Tongue (tissue), 2 donors: ENCODE results near the gene UTP18. TPM values are rescaled to one million over a fixed set of nuclear protein-coding genes. Genes with fewer than 3 reads are reported as not detected.
"Not testable (repeated sequence)": the region's sequence is repeated elsewhere in the genome, so short reads cannot be mapped to it uniquely, and the experiment has no call there.

Experiments used
- DNase-seq: peaks from one replicate; pipeline ENCODE4 v3.0.0-alpha.2; 2015
- total RNA-seq: library from RNA; depleted of rRNA; stranded (reverse); fragments of >200 nt; gene quantifications from one replicate; pipeline ENCODE4 v1.2.3, GENCODE V29; 2014

Gene UTP18
- 24.5 TPM for total RNA-seq

DNA sequence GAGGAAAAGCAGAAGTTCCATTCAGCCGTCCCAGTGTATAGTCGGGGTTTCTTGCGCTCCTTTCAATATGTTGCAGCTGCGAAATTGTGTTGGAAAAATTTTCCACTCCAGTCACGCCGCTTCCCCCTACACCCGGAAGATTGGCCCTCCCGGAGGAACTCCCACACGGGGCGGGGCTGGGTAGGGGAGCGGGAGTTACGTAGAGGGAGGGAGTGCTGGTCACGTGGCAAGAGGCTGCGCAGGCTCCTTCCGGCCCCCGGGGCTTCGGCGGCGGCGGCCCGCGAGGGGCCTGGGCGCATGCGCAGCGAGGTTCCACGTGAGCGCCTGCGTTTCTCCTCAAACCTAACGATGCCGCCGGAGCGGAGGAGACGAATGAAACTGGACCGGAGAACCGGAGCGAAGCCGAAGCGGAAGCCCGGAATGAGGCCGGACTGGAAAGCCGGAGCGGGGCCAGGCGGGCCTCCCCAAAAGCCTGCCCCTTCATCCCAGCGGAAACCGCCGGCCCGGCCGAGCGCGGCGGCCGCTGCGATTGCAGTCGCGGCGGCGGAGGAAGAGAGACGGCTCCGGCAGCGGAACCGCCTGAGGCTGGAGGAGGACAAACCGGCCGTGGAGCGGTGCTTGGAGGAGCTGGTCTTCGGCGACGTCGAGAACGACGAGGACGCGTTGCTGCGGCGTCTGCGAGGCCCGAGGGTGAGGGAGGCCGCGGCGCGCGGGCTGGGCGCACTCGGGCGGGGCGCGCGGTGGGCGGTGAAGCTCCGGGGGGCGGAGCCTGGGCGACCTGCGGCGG is at the start of gene UTP18:
UTP18 (plus strand) TSS at position 310 of the 787 bp plus-strand sequence; CDS start at position 349, 39 bp downstream.
- peak; percentile 99 for DNase-seq

DNA sequence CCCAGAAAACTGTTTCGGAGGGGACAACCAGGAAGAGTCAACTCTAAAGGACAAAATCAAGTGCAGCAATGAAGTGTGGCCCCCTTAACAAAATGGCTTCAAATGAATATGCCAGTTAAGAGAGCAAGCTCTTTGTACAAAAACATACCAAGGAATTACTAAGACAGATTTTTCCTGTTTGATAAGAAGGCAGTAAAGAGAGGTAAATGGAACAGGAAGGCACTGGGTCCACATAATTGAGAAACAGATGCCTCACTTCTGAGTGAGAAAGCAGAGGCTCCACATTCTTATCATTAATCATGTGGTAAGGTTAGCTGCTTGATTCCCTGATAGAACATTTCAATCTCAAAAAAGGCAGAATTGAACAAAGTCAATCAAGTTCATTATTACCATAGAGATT is 45.4 kb upstream of the UTP18 start:
- no peak for DNase-seq

DNA sequence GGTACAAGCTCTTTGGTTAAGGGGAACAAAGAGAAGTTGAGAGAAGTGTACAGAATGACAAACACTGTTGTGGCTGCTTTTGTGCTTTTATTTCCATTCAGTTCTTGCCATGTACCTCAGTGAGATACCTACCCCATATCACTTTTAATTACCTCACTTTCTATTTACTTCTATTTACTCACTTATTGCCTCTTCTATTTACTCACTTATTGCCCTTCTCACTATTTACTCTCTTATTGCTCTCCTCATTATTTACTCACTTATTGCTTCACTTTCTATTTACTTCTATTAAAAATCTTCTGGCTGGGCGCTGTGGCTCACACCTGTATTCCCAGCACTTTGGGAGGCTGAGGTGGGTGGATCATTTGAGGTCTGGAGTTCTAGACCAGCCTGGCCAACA is 42.4 kb upstream of the UTP18 start:
- DNase-seq = no peak

DNA sequence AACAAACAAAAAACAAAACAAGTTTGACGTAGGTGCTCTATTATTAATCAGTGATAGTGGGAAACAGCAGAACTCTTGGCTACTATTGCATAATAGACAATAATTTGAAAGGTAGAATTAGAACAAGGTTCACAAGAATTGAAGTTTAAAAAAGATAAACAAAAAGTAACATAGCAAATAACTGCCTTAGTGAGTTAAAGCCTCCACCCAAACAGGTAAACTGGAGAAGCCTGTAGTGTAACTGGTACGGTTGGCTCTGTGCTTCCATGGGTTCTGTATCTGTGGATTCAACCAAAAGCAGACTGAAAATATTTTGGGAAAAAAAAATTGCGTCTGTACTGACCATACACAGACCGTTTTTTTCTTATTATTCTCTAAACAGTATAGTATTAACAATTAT is 39.0 kb upstream of the UTP18 start:
- DNase-seq = no peak

DNA sequence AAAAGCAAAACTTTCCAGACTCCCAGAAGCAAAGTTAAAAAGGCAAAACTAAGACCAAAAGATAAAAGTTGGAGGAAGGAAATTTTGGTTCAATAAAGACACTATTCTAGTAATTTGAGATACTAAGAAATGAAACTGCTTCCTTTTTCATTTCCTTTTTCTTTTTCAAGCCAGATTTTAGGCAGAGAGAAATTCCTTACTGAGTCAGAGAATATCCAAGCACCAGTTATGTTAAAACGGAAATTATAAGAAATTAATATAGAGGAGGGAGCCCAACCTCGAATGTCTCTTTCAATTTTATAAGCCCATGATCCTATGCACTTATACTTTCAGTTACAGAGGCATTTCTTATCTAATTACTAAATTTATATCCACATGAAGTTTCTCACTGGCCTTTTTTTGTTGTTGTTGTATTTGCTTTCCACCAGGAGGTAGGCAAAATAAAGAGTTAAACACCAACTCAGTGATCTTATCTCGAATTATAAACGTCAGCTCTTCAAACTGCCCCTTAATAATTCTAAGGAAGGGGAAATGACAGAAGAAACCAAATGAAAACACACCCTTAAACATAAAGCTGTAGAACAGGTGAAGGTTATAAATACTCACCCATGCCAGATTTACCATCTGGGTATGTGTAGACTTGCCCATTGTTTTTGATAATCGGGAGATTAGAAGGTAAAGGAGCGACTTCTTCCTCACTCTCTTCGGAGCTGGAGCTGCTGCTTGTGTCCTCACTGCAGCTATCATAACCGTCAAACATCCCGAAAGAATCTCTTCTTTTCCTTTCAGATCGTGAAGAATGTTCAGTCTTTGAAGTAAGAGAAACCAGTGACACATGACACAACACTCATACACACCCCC is 35.7 kb upstream of the UTP18 start:
- no peak for DNase-seq

DNA sequence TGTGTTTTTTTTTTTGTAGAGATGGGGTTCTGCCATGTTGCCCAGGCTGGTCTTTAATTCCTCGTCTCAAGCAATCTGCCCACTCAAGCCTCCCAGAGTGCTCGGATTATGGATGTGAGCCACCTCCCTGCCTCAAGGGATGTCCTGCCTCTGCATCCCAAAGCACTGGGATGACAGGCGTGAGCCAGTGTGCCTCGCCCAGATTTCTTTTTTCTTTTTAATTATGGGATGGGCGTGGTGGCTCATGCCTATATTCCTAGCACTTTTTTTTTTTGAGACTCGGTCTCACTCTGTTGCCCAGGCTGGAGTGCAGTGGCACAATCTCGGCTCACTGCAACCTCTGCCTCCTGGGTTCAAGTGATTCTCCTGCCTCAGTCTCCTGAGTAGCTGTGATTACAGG is 34.8 kb upstream of the UTP18 start:
- not testable (repeated sequence) for DNase-seq

DNA sequence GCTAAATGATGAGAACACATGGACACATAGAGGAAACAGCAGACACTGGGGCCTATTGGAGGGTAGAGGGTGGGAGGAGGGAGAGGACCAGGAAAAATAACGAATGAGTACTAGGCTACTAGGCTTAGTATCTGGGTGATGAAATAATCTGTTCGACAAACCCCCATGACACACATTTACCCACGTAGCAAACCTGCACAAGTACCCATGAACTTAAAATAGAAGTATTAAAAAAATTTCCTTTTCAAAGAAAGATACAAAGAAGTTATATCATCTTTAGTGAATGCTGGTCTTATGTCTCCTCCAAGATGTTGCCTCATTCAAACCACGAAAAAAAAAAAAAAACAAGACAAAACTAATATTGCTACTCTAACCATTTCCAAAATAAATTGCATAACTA is 32.2 kb upstream of the UTP18 start:
- DNase-seq = no peak

DNA sequence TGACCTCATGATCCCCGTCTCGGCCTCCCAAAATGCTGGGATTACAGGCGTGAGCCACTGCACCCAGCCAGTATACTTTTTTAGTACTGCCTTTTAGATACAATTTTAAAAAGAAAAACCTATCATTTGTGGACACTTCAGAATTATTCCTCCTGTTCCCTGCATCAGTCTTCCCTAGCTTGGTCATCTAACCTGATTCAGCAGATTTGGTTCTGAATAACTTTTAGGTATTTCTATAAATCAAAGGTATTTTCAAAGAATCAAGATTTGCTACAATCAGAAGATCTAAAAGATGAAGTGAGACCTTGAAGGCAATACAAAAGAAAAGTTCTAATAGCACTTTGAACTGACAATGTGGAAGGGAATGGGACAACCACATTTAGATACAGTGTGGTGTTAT is 30.5 kb upstream of the UTP18 start:
- no peak for DNase-seq

DNA sequence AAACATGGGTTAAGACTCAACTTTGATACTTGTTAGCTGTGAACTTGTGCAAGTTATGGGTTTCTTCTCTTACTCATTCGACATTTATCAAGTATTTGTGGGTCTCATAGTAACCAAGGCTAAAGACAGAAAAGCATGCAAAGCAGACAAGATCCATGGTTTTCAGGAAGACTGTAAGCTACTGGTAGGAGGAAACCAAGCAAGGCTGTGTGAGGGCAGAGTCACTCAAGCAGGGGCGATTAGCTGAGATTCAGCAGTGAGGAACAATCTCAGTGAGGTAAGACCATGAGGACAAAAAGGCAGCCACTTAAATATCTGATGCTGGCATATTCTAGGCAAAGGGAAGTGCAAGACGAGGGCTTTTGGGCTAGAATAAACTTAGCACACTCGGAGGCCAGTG is 30.0 kb upstream of the UTP18 start:
- no peak for DNase-seq

DNA sequence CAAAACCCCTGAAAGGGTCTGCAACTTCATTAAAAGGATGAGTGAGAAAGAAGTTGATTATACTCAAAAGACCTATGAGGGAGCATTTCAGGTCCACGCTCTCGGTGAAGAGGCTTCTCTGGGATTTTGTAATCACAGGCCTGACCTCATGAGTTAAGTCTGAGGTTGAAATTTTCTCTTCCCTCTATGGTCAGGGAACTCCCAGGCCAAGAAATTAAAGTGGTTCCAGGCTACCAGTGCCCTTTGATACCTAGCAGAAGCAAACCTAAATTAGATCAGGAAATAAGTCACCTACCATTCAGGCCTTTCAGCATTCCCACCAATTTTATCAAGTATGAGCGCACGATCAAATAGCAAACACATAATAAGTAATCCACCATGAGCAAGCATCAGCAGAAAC is 28.3 kb upstream of the UTP18 start:
- DNase-seq = no peak

DNA sequence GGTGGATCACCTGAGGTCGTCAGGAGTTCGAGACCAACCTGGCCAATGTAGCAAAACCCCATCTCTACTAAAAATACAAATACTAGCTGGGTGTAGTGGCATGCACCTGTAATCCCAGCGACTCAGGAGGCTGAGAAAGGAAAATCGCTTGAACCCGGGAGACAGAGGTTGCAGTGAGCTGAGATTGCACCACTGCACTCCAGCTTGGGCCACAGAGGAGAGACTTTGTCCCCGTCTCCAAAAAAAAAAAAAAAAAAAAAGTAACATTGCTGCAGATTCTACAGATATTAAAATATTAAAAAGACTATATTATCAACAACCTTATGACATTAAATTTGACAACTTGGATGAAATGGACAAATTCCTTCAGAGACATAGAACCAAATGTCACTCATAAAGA is 26.2 kb upstream of the UTP18 start:
- no peak for DNase-seq

DNA sequence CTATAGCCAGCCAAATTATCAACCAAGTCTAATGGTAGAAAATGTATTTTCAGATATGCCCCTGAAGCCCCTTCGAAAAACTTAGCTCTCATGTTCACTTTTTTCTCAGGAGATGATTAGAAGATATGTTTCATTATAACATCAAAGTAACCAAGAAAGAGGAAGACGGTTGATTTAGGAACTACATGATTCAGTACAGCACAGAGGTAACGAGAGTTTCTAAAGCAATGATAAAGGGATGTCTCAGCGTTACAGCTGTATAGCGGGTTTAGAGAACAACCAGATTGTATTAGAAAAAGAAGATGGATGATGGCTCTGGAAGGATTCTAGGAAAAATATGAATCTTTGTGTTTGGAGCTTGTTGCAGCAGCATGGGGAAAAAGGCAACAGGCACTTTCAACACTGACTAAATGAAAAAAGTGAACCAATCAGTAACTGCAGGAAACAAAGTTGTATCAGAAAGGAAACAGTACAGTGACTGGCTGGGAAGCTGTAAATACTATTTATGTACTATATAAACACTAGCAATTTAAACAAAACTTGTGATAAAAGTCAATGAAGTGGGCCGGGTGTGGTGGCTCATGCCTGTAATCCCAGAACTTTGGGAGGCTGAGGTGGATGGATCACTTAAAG is 22.0 kb upstream of the UTP18 start:
- DNase-seq = no peak

DNA sequence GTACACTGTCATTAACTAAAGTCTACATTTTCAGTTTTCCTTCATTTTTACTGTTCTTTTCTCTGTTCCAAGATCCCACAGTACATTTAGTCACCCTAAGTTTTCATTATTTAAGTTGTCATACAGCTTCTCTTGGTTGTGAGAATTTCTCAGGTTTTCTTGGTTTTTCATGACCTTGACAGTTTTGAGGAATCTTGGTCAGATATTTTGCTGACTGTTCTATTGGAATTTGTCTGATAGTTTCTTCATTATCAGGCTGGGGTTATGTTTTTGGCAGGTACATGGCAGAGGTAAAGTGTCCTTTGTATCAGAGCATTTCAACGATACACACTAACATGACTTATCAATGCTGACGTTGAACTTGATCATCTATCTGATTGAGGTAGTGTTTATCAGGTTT is 20.1 kb upstream of the UTP18 start:
- no peak for DNase-seq

DNA sequence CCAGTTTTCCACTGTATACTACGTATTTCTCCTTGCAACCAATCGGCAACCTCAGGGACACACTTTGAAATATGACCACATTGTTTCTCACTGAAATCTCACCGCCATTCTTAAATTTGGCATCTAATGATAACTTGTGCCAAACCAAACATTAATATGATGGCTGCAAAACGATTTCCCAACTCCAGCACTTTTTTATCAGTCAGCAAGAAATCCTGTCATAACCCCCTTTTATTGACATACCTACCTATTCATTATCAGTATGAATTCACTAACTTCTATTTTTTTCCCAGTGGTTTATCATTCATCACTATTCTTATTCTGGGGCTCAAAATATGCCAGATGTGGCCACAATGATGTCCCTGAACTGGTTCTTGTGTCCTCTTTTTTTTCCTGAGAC is 16.3 kb upstream of the UTP18 start:
- no peak for DNase-seq

DNA sequence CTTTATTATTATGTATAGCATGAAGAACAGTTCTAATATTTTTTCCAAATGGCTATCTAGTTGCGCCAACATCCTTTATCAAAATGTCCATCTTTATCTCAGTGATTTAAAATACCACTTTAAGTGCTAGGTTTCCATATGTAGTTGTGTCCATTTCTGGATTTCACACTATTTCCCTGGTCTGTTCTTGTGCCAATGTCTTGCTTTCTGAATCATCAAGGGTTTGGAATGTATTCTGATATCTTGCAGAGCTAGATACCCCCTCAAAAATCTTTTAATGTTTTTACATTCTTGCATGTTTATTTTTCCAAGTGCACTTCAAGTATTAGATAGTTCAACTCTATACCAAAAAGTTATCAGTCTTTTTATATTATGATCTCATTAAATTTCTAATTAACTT is 14.8 kb upstream of the UTP18 start:
- no peak for DNase-seq

DNA sequence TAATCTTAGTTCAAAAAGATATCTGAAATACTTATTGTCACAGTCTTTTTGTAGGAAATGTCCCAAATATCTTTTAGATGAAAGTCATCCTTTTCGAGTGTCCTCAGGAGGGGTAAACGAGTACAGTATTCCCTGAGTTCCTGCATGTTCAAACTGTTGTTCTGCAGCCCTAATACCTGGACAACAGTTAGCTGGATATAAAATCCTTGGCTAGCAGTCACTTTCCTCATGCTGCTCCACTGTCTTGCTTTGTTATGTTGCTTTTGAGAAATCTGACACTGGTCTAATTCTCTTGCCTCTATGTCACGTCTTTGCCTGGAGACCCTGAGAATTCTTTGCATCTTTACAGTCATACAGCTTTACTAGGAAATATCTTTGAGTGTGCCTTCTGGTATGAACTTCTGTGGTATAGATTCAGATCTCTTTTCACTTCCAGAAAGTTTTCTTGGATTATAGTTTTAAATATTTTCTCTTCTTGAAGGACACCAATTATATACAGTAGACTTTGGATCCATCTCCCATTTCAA is 10.0 kb upstream of the UTP18 start:
- no peak for DNase-seq

DNA sequence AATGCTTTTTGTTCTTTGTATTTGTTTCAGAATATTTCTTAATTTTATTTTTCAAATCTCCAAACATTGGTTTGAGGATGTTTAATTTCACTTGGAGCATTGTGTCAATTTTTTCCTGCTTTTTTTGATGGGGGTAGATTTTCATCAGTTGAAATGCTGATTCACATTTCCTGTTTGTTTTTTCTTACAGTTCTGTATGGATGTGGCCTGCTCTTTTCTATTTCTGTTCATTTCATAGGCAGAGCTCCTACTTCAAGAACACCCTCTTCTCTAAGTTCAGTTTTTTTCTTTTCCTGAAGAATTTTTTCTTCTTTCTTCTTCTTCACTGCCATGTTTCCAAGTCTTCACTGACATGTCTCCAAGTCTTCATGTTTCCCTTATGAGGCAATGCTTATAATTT is 9.3 kb upstream of the UTP18 start:
- no peak for DNase-seq

DNA sequence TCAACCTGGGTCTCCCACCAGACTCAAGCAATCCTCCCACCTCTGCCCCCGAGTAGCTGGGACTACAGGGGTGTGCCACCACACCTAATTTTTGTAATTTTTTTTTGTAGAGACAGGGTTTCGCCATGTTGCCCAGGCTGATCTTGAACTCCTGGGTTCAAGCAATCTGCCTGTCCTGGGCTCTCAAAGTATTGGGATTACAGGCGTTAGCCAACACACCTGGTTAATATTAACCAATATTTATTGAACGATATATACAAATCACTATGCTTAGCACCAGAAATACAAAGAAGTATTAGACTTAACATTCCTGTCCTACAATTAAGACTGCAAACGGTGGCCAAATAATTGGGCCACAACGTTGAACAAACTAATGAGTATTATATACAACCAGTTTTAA is 4.7 kb upstream of the UTP18 start:
- no peak for DNase-seq

DNA sequence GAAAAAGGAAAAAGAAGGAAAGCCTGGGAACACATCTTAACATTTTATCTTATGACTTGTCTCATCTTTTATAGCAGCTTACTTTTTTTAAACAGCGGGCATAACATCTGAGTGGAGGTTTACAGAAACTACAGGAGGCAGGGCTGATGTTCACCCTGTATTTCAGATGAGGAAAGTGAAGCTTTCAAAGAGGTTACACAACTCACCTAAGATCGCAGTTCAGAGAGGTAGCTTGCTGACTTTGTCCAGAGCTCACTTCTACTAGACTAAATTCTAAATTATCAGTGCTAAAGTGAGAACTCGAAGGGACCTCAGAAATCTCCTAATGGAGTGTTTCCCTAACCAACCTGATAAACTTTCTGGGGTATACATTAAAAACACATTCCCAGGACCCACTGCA is 4.2 kb upstream of the UTP18 start:
- DNase-seq = no peak

DNA sequence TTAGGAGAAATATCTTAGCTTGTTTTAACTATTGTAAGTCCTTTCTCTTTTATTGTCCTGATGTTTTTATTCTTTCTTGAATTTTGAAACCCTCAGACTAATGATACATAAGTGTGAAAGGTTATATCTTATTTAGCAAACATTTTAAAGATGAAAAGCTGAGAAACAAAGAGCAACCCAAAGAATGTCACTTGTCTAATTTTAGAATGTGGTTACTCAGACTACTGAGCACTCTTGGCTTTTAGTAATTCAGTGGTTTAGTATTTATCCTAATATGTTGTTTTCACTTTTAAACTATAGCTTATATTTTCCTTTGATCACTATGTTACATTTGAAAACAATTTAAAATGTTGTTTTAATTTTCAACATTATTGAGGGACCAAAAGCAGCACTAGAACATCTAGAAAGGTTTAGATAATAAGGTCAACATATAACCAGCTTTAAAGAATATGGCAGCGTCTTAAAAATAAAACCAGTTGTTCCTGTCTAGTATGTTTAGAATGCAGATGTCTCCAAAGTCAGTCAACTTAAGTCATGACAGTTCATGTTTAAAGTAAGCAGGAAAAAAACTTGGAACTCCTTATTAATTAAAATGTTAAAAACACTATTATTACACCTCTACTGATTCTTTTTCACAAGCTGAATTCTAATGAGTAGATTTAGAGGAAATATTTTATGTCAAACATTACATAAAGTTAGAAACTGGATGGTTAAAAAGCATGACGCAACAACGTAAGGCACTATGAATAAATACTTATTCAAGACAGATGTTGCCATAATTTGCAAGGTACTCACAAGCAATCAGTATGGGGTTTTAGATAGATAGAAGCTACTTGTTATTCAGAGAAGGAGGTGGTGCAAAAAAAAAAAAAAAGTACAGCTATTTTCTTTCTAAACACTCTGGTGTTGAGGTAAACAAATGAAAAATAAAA is 2.9 kb upstream of the UTP18 start:
- peak; percentile 16 for DNase-seq

DNA sequence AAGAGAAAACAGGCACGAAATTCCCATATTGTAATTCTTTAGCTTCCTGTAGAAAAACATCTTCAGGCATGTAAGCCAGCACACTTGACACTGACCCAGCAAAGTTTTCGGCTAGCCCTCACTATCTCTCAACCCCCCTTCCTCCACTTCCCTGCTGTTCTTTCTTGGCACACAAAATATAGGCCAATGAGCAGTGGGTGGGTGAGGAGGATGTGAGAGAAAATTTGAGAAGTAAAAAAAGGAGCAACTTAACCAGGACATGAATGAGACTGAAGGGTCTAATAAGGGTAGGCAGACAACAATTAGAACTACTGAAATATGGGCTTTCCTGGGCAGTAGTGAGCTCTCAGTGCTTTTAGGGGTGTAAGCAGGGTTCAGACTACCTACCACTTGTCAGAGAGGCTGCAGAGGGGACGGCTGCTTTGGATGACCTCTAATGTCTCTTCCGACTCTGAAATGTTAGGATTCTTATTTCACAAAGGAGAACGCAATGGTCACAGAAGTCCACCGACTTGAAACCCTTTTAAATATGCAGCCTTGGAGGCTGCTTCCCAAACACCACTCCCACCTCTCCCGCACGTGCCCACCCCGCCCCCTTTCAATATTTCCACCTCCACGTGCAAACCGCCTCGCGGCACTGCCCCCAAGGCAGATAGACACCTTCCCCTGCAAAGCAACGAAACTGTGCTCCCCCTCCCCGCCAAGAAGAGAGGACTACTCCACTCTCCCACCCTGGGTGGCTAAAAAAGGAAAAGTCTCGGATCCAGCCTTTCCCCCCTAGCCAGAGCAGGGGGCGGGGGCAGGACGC is 1.4 kb upstream of the UTP18 start:
- peak; percentile 20 for DNase-seq
